HG02798 (cell line): ENCODE measurements around the gene TNS4.

Experiments used
- ATAC-seq: cut with Tn5 transposase; IDR thresholded peaks from one replicate; pipeline ENCODE4 v1.9.1; 2021; ENCODE audit warnings: mild to moderate bottlenecking; ENCODE audit not compliant: unreplicated experiment, poor library complexity

Gene TNS4

DNA sequence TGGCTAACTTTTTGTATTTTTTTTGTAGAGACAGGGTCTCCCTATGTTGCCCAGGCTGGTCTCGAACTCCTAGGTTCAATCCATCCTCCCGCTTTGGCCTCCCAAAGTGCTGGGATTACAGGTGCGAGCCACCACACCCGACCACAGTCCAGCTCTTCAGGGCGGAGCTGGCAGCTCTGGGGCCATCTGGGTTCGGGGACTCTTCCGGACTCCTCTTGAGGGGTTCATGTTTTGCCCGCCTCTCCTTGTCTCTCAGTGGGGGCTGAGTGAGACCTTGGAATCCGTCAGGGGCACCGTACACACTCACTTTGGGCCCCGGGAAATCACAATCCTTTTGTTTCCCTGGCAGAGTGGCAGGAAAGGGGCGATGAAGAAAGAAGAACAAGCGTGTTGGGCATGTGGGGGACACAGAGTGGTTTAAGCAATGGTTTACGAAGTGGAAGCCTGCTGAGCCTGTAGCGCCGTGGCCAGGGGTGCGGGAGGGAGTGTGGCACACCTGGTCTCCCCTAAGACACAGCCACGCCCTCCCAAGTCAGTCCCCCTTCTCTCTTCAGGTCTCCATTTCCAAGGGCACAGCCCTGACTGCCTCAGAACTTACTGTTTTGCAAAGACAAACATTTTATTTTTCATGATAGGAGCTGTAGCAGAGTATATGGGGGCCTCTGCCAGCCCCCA lies 26.1 kb downstream of the TNS4 start:
- no peak for ATAC-seq

DNA sequence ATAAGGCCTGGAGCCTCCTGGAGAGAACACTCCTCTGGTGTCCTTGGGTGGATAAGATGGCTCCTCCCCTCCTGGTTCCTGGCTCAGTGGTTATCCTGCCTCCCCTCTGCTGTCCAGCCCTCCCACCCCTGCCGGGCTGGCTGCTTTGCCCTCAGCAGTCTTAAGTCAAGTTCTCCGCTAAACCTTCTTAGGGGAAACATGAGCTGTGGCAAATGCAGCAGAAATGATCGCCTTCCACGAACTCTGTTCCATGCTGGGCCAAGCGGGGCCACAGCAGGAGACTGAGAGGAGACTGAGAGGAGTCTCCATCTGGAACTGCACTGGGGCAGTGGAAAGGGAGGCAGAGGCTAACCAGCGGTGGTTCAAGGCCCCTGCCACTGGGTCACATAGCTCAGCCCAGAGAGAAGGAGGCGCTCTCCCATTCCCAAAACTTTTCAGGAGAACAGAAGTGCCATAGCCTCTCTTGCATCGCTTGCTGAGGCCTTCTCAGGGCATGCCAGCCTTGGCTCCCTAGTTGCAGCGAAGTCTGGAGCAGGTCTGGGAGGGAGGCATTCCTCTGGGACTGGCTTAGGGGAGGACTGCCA lies 26.9 kb downstream of the TNS4 start:
- ATAC-seq, result no peak

DNA sequence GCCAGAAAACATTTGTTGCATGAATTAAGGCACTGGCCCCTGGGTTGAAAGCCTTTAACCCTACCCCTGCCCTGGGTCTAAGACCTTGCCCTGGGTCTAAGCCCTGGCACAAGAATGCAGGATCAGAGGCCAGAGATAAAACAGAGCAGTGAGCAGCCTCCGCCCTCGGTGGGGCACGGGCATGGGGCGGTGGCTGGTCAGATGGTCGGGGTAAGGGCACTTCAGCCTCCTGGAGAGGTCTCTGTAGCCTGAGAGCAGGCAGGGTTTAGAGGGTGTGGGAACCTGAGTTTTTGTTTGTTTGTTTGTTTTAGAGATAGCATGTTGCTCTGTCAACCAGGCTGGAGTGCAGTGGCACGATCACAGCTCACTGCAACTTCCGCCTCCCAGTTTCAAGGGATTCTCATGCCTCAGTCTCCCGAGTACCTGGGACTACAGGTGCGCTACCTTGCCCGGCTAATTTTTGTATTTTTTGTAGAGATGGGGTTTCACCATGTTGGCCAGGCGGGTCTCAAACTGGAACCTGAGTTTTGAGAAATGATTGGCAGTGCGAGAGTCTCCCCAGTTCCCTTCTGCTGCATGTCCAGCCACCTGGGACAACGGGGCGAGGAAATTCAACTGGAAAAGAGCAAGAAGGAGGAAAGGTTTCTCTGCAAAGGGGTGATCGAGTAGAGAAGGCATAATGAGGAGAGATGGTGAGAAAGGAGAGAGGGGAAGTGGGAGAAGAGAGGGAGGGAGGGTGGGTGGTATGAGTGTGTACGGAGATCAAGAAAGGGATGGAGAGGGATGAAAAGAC lies 27.7 kb downstream of the TNS4 start:
- no peak for ATAC-seq

DNA sequence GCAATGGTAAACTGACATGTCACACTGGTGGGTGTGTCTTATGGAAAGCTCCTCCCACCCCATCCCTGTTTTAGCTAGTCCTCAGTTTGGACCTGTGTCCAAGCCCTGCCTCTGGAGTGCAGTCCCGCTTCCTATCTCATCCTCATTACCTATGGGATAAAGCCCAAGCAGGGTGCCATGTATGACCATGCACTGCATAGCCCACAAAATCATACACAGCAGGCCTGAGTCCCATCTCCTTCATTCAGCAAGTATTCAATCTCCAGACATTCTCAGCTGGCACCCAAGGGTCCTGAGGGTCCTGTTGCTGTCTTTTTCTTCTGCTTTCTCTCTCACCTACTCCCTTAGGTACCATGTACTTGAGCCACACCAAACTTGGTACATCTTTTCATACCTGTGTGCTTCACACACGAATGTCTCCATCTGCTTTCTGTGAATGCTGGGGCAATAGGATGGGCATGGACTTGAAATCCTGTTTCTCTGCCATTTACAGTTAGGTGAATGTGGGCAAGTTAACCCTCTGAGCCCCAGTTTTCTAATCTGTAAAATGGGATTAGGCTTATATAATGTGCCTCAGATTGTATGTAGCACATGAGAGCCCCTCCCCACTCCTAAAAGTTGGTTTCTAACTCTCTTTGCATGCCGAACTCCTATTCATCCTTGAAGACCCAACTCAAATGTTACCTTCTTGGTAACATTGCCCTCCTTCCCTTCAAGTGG lies 28.5 kb downstream of the TNS4 start:
- no peak for ATAC-seq

DNA sequence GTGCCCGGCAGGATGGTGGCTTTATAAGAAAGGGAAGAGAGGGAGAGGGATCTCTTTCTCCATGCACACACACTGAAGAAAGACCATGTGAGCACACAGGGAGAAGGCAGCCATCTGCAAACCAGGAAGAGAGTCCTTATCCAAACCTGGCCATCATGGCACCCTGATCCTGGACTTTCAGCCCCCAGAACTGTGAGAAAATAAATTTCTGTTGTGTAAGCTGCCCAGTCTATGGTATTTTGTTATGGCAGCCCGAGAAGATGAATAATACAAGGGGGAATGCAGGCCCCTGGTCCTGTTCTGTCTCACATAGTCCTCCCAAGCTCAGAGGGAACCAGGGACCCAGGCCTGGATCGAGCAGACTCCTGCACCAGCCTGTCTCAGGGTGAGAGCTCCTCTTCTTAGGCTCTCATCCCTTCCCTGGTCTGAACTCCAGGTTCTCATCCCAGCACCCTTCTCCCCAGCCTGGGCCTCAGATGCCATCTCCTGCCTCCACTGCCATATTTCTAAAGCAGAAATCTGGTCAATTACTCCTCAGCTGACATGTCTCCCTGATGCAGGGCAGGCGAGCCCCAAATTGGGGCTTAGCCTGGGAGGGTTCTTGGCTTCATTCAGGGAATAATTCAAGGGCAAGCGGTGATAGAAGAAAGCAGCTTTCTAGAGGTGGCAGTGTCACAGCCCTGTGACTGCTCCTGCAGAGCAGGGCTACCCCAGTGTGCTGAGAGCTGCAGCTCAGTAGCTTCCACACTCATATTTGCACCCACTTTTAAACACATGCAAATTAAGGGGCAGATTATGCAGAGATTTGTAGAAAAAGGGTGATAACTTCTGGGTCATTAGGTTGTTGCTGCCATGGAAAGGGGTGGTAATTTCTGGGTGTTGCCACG lies 29.3 kb downstream of the TNS4 start:
- ATAC-seq, result no peak

DNA sequence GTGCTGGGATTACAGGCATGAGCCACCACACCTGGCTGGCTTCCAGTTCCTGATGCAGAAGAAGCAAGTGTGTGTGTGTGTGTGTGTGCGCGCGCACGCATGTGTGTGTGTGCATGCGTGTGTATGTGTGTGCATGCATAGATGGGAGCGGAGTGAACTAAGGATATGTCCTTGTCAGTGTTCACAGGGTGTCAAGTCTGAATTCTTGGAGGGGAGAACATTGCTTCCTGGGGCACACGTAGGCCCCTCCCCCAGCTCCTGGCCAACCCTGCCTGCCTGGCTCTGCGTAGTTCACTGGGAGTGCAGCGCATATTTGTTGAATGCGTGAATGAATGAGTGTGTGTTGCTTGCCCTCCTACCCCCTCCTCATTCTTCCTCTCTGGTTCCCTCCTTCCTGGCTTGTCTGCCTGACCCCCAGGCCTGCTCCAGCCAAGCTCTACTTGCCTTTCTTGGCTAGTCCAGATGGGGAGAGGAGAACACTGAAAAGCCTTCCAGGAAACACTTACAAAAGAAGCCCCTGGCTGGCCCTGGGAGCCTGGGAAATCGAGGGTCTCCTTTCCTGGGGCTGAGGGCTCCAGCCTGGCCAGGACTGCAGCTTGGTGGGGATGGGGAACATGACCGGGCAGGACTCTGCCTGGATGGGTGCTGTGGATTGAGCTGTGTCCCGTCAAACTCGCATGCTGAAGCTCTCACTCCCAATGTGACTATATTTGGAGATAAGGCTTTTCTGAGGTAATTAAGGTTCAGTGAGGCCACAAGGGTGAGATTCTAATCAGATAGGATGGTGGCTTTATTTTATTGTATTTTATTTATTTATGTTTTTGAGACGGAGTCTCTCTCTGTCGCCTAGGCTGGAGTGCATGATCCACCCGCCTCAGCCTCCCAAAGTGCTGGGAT lies 30.2 kb downstream of the TNS4 start:
- no peak for ATAC-seq

DNA sequence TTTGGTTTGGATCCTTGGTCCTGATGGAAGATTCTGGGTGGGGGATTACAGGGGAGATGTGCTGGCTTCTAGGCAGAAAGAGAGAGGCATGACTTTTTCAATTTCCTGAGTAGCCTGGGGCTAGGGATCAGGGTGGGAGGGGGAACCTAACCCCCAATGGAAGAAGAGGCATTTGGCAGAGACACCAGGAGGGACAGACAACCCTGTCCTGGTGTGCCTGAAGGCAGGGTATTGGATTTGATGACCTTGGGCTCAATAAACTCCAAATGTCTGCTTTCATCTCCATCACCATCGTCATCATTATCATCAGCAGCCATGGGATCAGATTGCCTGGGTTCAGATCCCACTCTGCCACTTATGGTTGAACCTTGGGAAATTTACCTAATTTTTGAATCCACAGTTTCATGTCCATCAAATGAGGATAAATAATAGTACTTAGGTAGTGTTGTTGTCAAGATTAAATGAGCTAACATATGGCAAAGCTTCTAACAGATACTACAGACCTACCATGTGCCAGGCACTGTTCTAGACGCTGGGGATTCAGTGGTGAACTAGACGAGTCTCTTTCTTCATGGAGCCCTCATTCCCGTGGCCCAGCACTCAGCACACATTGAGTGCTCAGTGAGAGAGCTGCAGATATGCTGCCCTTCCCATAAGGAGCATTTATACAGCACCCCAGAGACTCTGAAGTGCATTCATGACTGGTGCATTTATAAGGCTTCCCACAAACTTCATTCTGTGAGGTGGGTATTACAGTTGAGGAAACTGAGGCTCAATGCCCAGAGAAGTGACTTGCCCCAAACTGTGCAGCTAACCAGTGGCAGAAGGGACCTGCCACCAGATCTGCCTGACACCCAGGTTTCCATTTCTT lies 31.4 kb downstream of the TNS4 start:
- ATAC-seq, result no peak

DNA sequence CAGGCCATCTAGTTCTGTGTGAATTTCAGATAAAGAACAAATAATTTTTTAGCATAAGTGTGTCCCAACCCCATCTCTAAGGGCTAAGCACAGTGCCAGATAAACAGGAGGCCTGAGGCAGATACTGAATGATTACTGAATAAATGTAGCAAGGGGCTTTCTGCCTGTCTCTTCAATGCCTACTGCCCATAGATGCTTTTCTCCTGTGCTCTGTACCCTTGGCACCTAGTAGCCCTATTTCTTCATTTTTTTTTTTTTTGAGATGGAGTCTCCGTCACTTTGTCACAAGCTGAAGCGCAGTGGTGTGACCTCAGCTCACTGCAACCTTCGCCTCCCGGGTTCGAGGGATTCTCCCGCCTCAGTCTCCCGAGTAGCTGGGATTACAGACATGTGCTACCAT lies 32.9 kb downstream of the TNS4 start:
- no peak for ATAC-seq

DNA sequence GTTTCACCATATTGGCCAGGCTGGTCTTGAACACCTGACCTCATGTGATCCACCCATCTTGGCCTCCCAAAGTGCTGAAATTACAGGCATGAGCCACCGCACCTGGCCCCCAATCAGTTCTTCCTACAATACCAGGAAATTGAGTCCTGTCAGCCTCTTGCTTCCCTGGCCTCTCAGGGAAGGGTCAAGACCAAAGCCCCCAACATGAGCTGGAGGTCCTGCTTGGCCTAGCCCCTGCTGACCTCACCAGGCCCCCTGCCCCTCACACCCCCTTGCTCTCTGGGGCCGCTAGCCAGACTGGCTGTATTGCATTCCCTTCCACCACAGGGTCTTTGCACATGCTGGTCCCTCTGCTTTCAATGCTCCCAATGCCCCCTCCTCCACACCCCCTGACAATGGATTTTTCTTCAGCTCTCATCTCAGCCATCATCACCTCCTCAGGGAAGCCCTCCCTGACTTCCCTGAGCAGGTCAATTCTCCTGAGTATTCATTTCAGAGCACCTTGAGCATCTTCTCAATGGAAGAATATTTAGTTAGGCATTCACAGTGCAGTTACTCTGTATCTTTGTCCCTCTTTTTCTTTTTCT lies 34.0 kb downstream of the TNS4 start:
- ATAC-seq, result no peak

DNA sequence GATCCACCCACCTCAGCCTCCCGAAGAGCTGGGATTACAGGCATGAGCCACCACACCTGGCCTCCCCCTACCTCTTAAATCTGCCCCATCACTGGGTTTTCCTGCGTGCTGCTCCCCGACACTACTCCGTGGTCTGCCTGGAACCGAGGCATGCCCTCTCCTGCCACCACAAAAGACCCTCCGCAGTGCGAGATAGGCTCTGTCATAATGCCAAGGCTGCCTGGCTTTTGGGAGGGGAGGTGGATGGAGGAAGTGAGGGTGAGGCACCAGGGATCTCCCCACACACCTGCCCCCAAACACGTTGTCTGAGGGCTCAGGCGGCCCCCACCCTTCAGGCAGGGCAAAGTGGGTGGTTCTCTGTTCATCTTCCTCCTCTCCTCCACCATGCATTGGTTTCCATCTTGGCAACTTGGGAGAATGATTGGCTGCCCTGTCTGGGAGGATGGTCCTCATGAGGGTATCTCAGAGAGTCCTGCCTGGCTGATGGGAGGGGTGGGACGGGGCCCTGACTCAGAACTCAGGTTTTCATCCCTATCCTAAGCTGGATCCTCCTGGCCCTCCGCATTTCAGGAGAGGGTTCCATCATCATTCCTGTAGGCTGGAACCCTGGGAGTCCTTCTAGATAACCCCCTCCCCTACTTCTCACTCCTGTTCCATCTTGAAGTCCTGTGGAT lies 35.0 kb downstream of the TNS4 start:
- no peak for ATAC-seq

DNA sequence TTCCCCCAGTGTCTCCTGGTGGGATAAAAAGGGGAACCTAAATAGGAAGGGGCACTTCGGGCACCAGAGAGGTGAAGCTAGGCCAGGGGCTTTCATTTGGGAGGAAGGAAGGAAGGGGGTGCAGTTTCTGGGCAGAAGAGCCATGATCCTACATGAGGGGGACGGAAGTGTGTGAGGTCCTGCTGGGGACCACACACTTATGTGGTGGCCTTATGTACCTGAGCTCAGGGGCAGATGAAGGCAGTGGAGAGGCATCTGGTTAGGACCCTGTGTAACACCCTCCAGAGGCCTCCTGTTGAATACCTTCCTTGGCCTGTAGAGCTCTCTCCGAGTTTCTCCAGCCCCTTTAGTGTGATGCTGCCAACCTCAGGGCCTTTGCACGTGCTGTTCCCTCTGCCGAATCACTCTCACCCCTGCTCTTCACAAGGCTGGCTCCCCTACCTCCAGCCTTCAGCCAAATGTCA lies 37.0 kb downstream of the TNS4 start:
- no peak for ATAC-seq

DNA sequence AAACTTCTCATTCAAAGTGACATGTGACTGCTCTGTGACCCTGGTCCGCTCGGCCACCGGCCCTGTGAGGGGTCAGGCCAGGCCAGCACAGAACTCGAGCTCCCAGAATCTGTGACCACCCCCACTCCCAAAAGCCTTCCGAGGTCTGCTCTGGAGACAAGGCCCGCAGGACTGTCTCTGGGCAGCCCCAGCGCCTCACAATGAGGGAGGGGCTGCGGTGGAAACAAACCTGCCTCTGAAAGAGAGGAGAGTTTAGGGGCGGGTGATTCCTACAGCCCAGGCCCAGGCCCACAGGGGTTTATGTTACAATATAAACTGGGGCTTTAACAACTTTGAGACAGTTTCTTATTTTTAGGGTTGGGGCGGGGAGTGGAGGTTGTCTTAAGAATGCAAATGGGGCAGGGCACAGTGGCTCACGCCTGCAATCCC lies 38.3 kb downstream of the TNS4 start:
- no peak for ATAC-seq

DNA sequence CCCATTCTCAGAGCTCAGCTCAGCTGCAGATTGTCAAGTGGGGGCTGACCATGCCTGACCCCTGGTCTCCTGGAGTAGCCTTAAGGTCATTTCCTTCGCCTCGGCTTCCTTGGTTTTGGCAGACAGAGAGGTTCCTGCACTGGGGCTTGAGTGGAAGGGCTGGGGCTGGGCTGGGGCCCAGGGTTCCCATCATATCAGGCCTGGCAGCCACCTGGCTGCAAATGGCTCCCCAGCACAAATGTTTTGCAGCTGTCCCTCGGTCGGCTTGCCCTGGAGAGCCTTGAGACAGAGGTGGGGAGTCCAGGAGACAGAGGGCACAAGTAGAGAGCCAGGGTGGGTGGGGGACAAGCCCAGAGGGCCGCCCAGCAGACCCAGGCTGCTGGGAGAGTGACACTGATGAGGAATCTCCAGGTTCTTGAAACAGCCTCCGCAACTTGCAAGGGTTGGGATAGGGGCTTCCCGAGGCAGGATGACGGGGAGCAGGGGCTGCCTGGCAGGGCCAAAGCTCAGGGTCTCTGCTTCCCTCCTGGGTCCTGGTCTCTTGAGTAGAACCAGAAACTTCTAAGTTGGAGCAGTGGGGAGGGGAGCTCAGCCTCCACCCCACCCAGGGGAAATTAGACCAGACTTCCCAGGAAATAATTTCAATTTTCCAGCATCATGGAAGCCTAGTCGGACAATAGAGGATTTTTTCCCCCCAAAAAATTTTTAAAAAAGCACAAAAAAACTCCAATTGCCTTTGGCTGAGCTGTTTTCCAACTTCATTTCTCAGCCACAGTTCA lies 38.9 kb downstream of the TNS4 start:
- no peak for ATAC-seq

DNA sequence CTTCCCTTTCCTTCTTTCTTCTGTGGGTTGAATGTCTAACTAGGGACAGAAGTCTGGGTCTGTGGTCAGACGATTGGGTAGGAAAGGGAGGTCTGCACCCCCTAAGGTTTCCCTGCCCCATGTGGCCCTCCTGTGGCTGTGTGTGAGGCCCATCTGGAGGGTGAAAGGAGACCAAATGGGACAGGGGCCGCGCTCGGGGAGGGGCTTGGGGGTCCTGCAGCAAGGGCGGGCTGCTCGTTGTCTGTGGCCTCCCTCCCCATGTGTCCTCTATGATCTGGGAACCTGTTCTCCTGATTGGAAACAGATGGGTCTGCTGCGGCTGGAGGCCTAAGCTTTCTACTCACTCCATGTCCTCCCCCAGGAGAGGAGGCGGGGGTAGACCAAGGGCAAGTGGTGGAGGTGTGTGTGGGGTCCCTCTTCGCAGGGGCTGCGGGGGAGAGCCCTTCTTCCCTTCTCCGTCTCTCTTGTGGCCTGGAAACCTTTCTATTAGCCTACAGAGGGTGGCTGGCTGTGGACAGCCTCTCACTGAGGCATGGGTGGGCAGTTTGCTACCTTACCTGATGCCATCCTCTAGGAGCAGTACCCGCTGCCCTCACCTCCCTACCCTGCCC lies 39.6 kb downstream of the TNS4 start:
- no peak for ATAC-seq

DNA sequence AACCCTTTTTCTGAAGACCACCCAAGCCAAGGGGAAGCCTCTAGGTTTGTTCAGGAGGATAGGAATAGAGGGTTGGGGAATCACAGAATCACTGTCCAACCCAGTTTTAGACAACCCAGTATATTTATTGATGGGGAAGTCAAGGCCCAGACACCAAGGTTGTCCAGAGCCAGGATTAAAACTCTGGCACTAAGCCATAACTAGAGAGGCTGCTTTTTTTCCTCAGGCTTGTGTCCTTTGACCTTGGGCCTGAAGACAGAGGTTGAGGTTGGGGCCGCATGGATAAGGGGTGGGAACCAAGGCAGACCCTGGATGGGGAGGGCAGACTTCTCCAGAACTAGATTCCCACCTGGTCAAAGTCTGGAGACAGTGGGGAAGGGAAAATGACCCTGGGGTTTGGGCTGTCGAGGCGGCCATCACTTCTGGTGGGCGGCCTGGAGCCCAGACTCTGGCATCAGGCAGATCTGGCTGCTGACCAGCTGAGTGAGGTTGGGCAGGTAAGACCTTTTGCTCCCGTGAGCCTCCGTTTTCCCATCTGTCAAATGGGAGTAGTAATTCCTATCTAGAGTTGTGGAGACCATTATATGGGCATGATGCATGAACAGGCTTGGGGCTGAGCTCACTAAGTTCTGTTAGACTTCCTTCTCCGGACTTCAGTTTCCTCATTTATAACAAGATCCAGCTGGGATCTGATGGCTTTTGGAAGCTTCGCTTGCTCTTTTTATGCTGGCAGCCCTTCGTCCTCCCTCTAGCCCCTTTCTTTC lies 40.3 kb downstream of the TNS4 start:
- ATAC-seq, result no peak
